CD4-positive, alpha-beta T cell treated with Interleukin-2 at 100 ng/mL for 4 hours (primary cell): ENCODE data around the gene KCNIP1.
A peak's percentile ranks its signal among the peaks of the same experiment; 100 is the strongest.

Source experiments
- DNase-seq: peaks from one replicate; pipeline ENCODE4 v3.0.0-alpha.2; 2020; ENCODE audit warnings: low spot score

Gene KCNIP1

GRCh38 chr5:170597872-170598271, 94.1 kb downstream of the KCNIP1 start:
- DNase-seq, result no peak

GRCh38 chr5:170599756-170600155, 95.9 kb downstream of the KCNIP1 start:
- no peak for DNase-seq

GRCh38 chr5:170601619-170602018, 97.8 kb downstream of the KCNIP1 start:
- no peak for DNase-seq

GRCh38 chr5:170603109-170603508, 99.3 kb downstream of the KCNIP1 start:
- DNase-seq, result no peak

GRCh38 chr5:170603578-170604565, 100.1 kb downstream of the KCNIP1 start:
- peak; percentile 4 for DNase-seq

GRCh38 chr5:170606941-170607340, 103.1 kb downstream of the KCNIP1 start:
- DNase-seq, result no peak

- DNase-seq, result no peak
Observed at GRCh38 chr5:170611449-170612090, 107.8 kb downstream of the KCNIP1 start.

- no peak for DNase-seq
Observed at GRCh38 chr5:170612256-170612678, 108.4 kb downstream of the KCNIP1 start.

GRCh38 chr5:170614065-170614490, 110.3 kb downstream of the KCNIP1 start:
- DNase-seq, result no peak

- no peak for DNase-seq
Observed at GRCh38 chr5:170614720-170615119, 110.9 kb downstream of the KCNIP1 start.

- DNase-seq, result no peak
Observed at GRCh38 chr5:170617533-170618490, 114.0 kb downstream of the KCNIP1 start.

GRCh38 chr5:170619869-170620268, 116.0 kb downstream of the KCNIP1 start:
- no peak for DNase-seq

GRCh38 chr5:170622933-170623332, 119.1 kb downstream of the KCNIP1 start:
- no peak for DNase-seq

- DNase-seq, result no peak
Observed at GRCh38 chr5:170623576-170624181, 119.9 kb downstream of the KCNIP1 start.

- DNase-seq, result no peak
Observed at GRCh38 chr5:170625221-170626165, 121.7 kb downstream of the KCNIP1 start.

GRCh38 chr5:170626507-170627150, 122.8 kb downstream of the KCNIP1 start:
- DNase-seq, result no peak

- no peak for DNase-seq
Observed at GRCh38 chr5:170627271-170627670, 123.5 kb downstream of the KCNIP1 start.

GRCh38 chr5:170628028-170628427, 124.2 kb downstream of the KCNIP1 start:
- no peak for DNase-seq

- DNase-seq, result no peak
Observed at GRCh38 chr5:170628691-170629565, 125.1 kb downstream of the KCNIP1 start.
